Adipocyte (in vitro differentiated cells): Measurements from ENCODE around the gene SPACA6.
A peak's percentile ranks its signal among the peaks of the same experiment; 100 is the strongest.

ENCODE experiments used
- DNase-seq: peaks from one replicate; pipeline ENCODE4 v3.0.0-alpha.2; 2015; ENCODE audit warnings: low read depth
- H3K27me3 ChIP-seq: replicated peaks from 2 replicates; pipeline ENCODE4 v1.7.0; 2013; ENCODE audit warnings: mild to moderate bottlenecking, low read length, moderate library complexity; ENCODE audit not compliant: control insufficient read depth, insufficient read depth
- H3K36me3 ChIP-seq: 2 replicates; pipeline ENCODE4 v1.7.0; 2013; ENCODE audit warnings: low read length, mild to moderate bottlenecking, moderate library complexity; ENCODE audit not compliant: control insufficient read depth, insufficient read depth, severe bottlenecking
- H3K4me1 ChIP-seq: 2 replicates; pipeline ENCODE4 v1.7.0; 2013; ENCODE audit warnings: mild to moderate bottlenecking, low read length, moderate library complexity; ENCODE audit not compliant: control insufficient read depth, insufficient read depth
- H3K4me3 ChIP-seq: 2 replicates; pipeline ENCODE4 v1.7.0; 2013; ENCODE audit warnings: mild to moderate bottlenecking, low read length, moderate library complexity
- H3K9ac ChIP-seq: 2 replicates; pipeline ENCODE4 v1.7.0; 2013; ENCODE audit warnings: mild to moderate bottlenecking, low read length, moderate library complexity
- H3K9me3 ChIP-seq: 2 replicates; pipeline ENCODE4 v1.7.0; 2013; ENCODE audit warnings: mild to moderate bottlenecking, low read length, moderate library complexity; ENCODE audit not compliant: control insufficient read depth

Gene SPACA6

GRCh38 chr19:51690454-51691073 lies 2.6 kb upstream of the SPACA6 start:
- peak overlapping the region; percentile 95 for H3K9ac ChIP-seq
- H3K4me1 ChIP-seq = peaks cover 31% of the 10 kb centered on the region
- DNase-seq = peak; percentile 90
- H3K27me3 ChIP-seq = no peaks in the 10 kb centered on the region
- no peaks in the 10 kb centered on the region for H3K9me3 ChIP-seq
- peaks cover 21% of the 10 kb centered on the region for H3K36me3 ChIP-seq
- H3K4me3 ChIP-seq = peak overlapping the region; percentile 99

- Histone ChIP-seq H3K9ac (peak overlapping the region; percentile 95), H3K27me3 (no peaks in the 10 kb centered on the region), H3K4me1 (peaks cover 27% of the 10 kb centered on the region), H3K36me3 (peaks cover 27% of the 10 kb centered on the region), H3K9me3 (no peaks in the 10 kb centered on the region), H3K4me3 (peak overlapping the region; percentile 99)
- DNase-seq = no peak
These were observed 2.0 kb upstream of the SPACA6 start for GRCh38 chr19:51691074-51691583.

GRCh38 chr19:51691584-51692428 lies 1.3 kb upstream of the SPACA6 start:
- peak overlapping the region; percentile 95 for H3K9ac ChIP-seq
- peak overlapping the region; percentile 99 for H3K4me3 ChIP-seq
- peaks cover 23% of the 10 kb centered on the region for H3K4me1 ChIP-seq
- no peaks in the 10 kb centered on the region for H3K27me3 ChIP-seq
- no peaks in the 10 kb centered on the region for H3K9me3 ChIP-seq
- peaks cover 31% of the 10 kb centered on the region for H3K36me3 ChIP-seq
- DNase-seq = peak; percentile 33

GRCh38 chr19:51692468-51692867 lies 662 bp upstream of the SPACA6 start:
- peaks cover 20% of the 10 kb centered on the region for H3K4me1 ChIP-seq
- peak overlapping the region; percentile 61 for H3K9ac ChIP-seq
- H3K36me3 ChIP-seq = peaks cover 37% of the 10 kb centered on the region
- DNase-seq = no peak
- peak overlapping the region; percentile 99 for H3K4me3 ChIP-seq
- no peaks in the 10 kb centered on the region for H3K9me3 ChIP-seq
- no peaks in the 10 kb centered on the region for H3K27me3 ChIP-seq

GRCh38 chr19:51693819-51694218 lies 689 bp downstream of the SPACA6 start:
- Histone ChIP-seq H3K36me3 (peaks cover 51% of the 10 kb centered on the region), H3K4me1 (peaks cover 11% of the 10 kb centered on the region), H3K9me3 (no peaks in the 10 kb centered on the region), H3K9ac (no peak overlapping the region), H3K27me3 (no peaks in the 10 kb centered on the region), H3K4me3 (no peak overlapping the region)
- DNase-seq = no peak

- H3K9ac ChIP-seq = no peak overlapping the region
- no peaks in the 10 kb centered on the region for H3K27me3 ChIP-seq
- DNase-seq = no peak
- no peak overlapping the region for H3K4me3 ChIP-seq
- peaks cover 58% of the 10 kb centered on the region for H3K36me3 ChIP-seq
- no peaks in the 10 kb centered on the region for H3K9me3 ChIP-seq
- peaks cover 11% of the 10 kb centered on the region for H3K4me1 ChIP-seq
These were observed 1.4 kb downstream of the SPACA6 start for GRCh38 chr19:51694318-51695085.

GRCh38 chr19:51695088-51695487 lies 2.0 kb downstream of the SPACA6 start:
- Histone ChIP-seq H3K36me3 (peaks cover 62% of the 10 kb centered on the region), H3K27me3 (no peaks in the 10 kb centered on the region), H3K4me1 (peaks cover 11% of the 10 kb centered on the region), H3K4me3 (no peak overlapping the region), H3K9ac (no peak overlapping the region), H3K9me3 (no peaks in the 10 kb centered on the region)
- no peak for DNase-seq

- H3K36me3 ChIP-seq = peaks cover 68% of the 10 kb centered on the region
- no peaks in the 10 kb centered on the region for H3K9me3 ChIP-seq
- no peak for DNase-seq
These were observed 2.7 kb downstream of the SPACA6 start for GRCh38 chr19:51695702-51696315.

GRCh38 chr19:51696606-51697005 lies 3.5 kb downstream of the SPACA6 start:
- no peak overlapping the region for H3K9ac ChIP-seq
- no peak for DNase-seq
- peaks cover 7% of the 10 kb centered on the region for H3K4me1 ChIP-seq
- H3K36me3 ChIP-seq = peaks cover 73% of the 10 kb centered on the region
- no peak overlapping the region for H3K4me3 ChIP-seq
- H3K27me3 ChIP-seq = no peaks in the 10 kb centered on the region
- no peaks in the 10 kb centered on the region for H3K9me3 ChIP-seq

More at GRCh38 chr19:51695702-51696315, 2.7 kb downstream of the SPACA6 start:
- Histone ChIP-seq H3K9ac (no peak overlapping the region), H3K4me1 (peaks cover 11% of the 10 kb centered on the region), H3K27me3 (no peaks in the 10 kb centered on the region), H3K4me3 (no peak overlapping the region)

GRCh38 chr19:51697169-51697776 lies 4.1 kb downstream of the SPACA6 start:
- H3K4me1 ChIP-seq = peaks cover 1% of the 10 kb centered on the region
- no peak for DNase-seq
- no peaks in the 10 kb centered on the region for H3K9me3 ChIP-seq
- peaks cover 77% of the 10 kb centered on the region for H3K36me3 ChIP-seq
- H3K4me3 ChIP-seq = no peak overlapping the region
- H3K9ac ChIP-seq = no peak overlapping the region
- H3K27me3 ChIP-seq = no peaks in the 10 kb centered on the region
